GM23338 (cell line): ENCODE results near the gene PCK2.
"Not testable (repeated sequence)": the region's sequence is repeated elsewhere in the genome, so short reads cannot be mapped to it uniquely, and the experiment has no call there.

ENCODE experiments used
- EZH2 ChIP-seq: fragments of 200-600 bp; sonication (generic); IDR thresholded peaks from one replicate; pipeline ENCODE4 v1.8.0; 2017; ENCODE audit warnings: antibody characterized with exemption, mild to moderate bottlenecking, low read depth; ENCODE audit not compliant: unreplicated experiment
- EZH2phosphoT487 ChIP-seq: fragments of 200-600 bp; sonication (generic); IDR thresholded peaks from one replicate; pipeline ENCODE4 v1.8.1; 2018; ENCODE audit warnings: antibody characterized with exemption; ENCODE audit not compliant: unreplicated experiment
- JUNB ChIP-seq: IDR thresholded peaks from one replicate; pipeline ENCODE4 v1.6.1; 2016; ENCODE audit warnings: antibody characterized with exemption; ENCODE audit not compliant: unreplicated experiment
- POLR2AphosphoS5 ChIP-seq: IDR thresholded peaks from 2 replicates; pipeline ENCODE4 v1.6.1; 2016; ENCODE audit warnings: antibody characterized with exemption, low read depth
- TF ChIP-seq, protein P1 (sequence below), 2 experiments: fragments of 200-600 bp in 1 of 2; sonication (generic) in 1 of 2; conservative IDR thresholded peaks; 2 replicates each; pipeline versions ENCODE4 v1.5.1 to v1.6.1; 2016 to 2017; ENCODE audit warnings: antibody characterized with exemption in 2 of 2, low read depth in 2 of 2, mild to moderate bottlenecking in 2 of 2, moderate library complexity in 1 of 2
- TF ChIP-seq, protein P2 (sequence below): IDR thresholded peaks from one replicate; pipeline ENCODE4 v1.6.1; 2018; ENCODE audit warnings: antibody characterized with exemption; ENCODE audit not compliant: unreplicated experiment

DNA sequence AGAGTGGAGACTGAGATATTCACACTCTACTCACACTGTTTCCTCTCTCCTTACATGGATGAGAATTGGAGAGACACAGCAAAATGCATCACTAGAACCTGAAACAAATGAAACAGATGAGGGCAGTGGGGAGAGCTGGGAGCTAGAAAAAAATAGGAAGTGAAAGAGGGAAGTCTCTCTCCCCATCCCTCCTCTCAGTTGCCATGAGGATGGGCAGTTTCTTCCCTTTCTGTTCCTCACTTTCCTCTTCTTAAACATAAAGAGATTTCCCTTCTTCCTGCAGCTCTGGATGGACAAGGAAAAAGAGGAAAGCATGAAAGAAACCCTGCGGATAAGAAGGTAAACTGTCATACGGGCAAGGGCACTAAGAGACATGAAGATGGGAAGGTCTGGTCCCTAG lies 45.1 kb upstream of the PCK2 start:
- TF ChIP-seq, protein P1, sequence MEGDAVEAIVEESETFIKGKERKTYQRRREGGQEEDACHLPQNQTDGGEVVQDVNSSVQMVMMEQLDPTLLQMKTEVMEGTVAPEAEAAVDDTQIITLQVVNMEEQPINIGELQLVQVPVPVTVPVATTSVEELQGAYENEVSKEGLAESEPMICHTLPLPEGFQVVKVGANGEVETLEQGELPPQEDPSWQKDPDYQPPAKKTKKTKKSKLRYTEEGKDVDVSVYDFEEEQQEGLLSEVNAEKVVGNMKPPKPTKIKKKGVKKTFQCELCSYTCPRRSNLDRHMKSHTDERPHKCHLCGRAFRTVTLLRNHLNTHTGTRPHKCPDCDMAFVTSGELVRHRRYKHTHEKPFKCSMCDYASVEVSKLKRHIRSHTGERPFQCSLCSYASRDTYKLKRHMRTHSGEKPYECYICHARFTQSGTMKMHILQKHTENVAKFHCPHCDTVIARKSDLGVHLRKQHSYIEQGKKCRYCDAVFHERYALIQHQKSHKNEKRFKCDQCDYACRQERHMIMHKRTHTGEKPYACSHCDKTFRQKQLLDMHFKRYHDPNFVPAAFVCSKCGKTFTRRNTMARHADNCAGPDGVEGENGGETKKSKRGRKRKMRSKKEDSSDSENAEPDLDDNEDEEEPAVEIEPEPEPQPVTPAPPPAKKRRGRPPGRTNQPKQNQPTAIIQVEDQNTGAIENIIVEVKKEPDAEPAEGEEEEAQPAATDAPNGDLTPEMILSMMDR (conservative IDR thresholded peaks at IDR 0.05; ENCODE audit: low read depth in 2 of 2): not testable (repeated sequence)
- TF ChIP-seq, protein P2, sequence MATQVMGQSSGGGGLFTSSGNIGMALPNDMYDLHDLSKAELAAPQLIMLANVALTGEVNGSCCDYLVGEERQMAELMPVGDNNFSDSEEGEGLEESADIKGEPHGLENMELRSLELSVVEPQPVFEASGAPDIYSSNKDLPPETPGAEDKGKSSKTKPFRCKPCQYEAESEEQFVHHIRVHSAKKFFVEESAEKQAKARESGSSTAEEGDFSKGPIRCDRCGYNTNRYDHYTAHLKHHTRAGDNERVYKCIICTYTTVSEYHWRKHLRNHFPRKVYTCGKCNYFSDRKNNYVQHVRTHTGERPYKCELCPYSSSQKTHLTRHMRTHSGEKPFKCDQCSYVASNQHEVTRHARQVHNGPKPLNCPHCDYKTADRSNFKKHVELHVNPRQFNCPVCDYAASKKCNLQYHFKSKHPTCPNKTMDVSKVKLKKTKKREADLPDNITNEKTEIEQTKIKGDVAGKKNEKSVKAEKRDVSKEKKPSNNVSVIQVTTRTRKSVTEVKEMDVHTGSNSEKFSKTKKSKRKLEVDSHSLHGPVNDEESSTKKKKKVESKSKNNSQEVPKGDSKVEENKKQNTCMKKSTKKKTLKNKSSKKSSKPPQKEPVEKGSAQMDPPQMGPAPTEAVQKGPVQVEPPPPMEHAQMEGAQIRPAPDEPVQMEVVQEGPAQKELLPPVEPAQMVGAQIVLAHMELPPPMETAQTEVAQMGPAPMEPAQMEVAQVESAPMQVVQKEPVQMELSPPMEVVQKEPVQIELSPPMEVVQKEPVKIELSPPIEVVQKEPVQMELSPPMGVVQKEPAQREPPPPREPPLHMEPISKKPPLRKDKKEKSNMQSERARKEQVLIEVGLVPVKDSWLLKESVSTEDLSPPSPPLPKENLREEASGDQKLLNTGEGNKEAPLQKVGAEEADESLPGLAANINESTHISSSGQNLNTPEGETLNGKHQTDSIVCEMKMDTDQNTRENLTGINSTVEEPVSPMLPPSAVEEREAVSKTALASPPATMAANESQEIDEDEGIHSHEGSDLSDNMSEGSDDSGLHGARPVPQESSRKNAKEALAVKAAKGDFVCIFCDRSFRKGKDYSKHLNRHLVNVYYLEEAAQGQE: not testable (repeated sequence)
- not testable (repeated sequence) for TF ChIP-seq POLR2AphosphoS5, JUNB, EZH2, EZH2phosphoT487
